Right cardiac atrium (tissue), 5 donors: Measurements from ENCODE around the gene SDK1. TPM values are rescaled to one million over a fixed set of nuclear protein-coding genes. Genes with fewer than 3 reads are reported as not detected.

Source experiments
- ATAC-seq, 2 donors: fragments of 200-7000 bp; cut with Tn5 transposase; one replicate each; pipeline versions ENCODE4 v1.8.0 to v1.9.1; 2020; ENCODE audit warnings: moderate library complexity in 2 of 2, mild to moderate bottlenecking in 1 of 2
- DNase-seq, 3 donors: peaks; one replicate each; pipeline ENCODE4 v3.0.0-alpha.2; 2020
- H3K27ac ChIP-seq: one replicate; pipeline ENCODE4 v1.5.1; 2013; ENCODE audit warnings: mild to moderate bottlenecking, low read length, control low read depth, moderate library complexity
- H3K27me3 ChIP-seq: one replicate; pipeline ENCODE4 v1.6.1; 2013; ENCODE audit not compliant: control insufficient read depth, insufficient read depth
- H3K4me1 ChIP-seq: one replicate; pipeline ENCODE4 v1.6.1; 2013; ENCODE audit warnings: low read length; ENCODE audit not compliant: control insufficient read depth, insufficient read depth
- H3K4me3 ChIP-seq: one replicate; pipeline ENCODE4 v1.5.1; 2013; ENCODE audit warnings: low read length, control low read depth
- H3K9me3 ChIP-seq: one replicate; pipeline ENCODE4 v1.6.1; 2013; ENCODE audit warnings: low read length; ENCODE audit not compliant: control insufficient read depth
- WGBS: extraction: QIAGEN DNeasy Blood & Tissue Kit; methylation state at CpG from one replicate; pipeline ENCODE4 v1.1.7; 2013; 5-methylcytosine and 5-hydroxymethylcytosine counted together
- intact Hi-C, 4 donors: fragments of 100-400 bp; cut with DNase I; formaldehyde crosslinking; loops; one replicate each; pipeline versions ENCODE4 v1.11.0 to v1.14.0; 2022 to 2023
- polyA plus RNA-seq: library from polyadenylated mRNA; stranded (reverse); fragments of 200-250 nt; gene quantifications from one replicate; pipeline ENCODE4 v1.2.3, GENCODE V29; 2013
- total RNA-seq, 4 donors: library from RNA; stranded (reverse); fragmentation: NEBNext Ultra II Directional; extraction: Animal tissue kit (Norgen Biotek cat#: 25700); gene quantifications; one replicate each; pipeline ENCODE4 v1.2.1, GENCODE V29; 2021
- donor health status: healthy with polysubstance abuse.
- donor health status: DM: no; HTN: yes; CAD: no.
- donor health status: DM: no; HTN: no; CAD: no.
- donor health status: DM: no; HTN: yes; CAD: no; lungs with severe emphysema.
- donor health status: DM: yes; HTN: yes; CAD: no.

Gene SDK1
- total and polyA plus RNA-seq, 5 donors: 0.97 to 3.2 (median 2.4) TPM

DNA sequence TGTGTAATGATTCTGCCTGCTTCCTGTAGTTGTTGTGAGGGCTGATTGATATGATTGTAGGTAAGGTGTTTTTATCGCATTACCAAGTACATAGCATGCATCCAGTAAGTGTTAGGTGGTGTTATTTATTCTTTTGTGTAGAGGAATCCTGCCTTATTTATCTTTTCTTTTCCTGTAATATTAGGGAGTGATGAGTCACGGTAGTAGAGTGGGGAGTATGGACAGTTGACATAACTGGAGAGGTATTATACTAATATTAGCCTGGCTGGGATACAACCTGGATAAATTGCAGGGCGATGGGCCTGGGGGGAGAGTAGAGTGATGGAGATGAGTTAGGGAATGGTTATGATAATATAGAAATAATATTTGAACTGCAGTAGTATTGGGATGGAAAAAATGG, 9.8 kb downstream of the SDK1 start:
- ATAC-seq: no peak
- Histone ChIP-seq H3K4me3 (no peak overlapping the region), H3K27me3 (no peaks in the 10 kb centered on the region), H3K4me1 (no peaks in the 10 kb centered on the region), H3K9me3 (no peaks in the 10 kb centered on the region), H3K27ac (no peak overlapping the region)
- 77% methylated on average over 3 of the region's 3 CpGs for WGBS
- no peak for DNase-seq
- intact Hi-C loops: no loop called here

DNA sequence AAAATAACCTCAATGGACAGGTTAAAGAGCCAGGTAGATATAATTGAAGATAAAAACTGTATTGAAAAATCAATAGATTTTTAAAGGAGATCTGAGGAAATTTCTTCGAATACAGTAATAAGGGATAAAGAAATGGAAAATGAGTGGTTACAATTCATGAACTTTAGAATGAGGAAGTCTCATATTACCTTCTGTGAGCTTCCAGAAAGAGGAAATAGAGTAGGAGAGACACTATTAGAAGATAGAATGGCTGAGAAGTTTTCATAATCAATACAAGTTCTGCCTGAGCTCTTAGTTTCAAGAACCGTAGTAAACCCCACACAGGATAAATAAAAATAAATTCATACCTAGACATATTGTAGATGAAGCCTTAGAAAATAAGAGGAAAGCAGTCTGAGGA, 11.5 kb downstream of the SDK1 start:
- no peak for DNase-seq
- intact Hi-C loops: no loop called here

DNA sequence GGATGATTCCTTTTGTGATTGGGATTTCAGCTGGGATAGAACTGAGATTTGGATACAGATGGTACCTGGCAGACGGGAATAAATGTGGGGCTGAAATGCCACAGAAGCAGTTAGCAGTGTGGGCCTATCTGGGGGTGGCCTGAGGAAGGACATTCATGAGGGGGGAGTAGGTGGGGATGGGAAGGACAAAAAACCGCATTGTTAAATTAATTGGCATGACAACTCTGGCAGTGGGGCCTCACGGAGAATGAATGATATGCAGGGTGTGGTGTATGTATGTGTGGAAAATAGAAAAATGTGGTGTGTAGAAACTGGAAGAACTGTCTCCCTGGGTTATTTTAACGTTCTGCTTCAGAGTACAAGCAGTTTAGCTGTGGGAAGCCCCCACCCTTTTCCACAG, 17.8 kb downstream of the SDK1 start:
- Histone ChIP-seq H3K27me3 (no peaks in the 10 kb centered on the region), H3K4me1 (no peaks in the 10 kb centered on the region), H3K27ac (no peak overlapping the region), H3K4me3 (no peak overlapping the region), H3K9me3 (no peaks in the 10 kb centered on the region)
- WGBS: 64% methylated on average over 4 of the region's 4 CpGs
- no peak for ATAC-seq
- intact Hi-C loops: no loop called here
- no peak for DNase-seq

More for the DNA sequence above, 11.5 kb downstream of the SDK1 start:
- H3K27me3 ChIP-seq: no peaks in the 10 kb centered on the region
- H3K4me1 ChIP-seq: no peaks in the 10 kb centered on the region
- ATAC-seq: no peak
- H3K4me3 ChIP-seq: no peak overlapping the region
- no peak overlapping the region for H3K27ac ChIP-seq
- H3K9me3 ChIP-seq: no peaks in the 10 kb centered on the region
- WGBS: 85% methylated on average over 2 of the region's 2 CpGs

DNA sequence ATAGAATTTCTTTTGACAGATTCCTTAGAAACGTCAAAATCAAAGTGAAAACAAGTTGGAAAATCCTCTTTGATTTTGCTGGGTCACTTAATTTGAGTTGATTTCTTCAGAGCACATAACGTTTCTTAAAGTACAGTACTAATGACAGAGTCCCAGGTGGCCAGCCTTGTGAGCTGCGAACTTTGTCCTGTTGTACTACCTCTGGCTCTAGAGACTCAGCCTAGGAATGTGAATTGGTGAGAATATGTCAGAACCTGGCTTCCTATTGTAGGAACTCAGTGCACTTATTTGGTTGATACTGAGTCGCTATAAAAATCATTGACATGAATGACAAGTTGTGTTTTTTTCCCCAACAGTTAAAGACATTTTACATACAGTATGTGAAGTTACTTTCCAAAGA, 20.2 kb downstream of the SDK1 start:
- no peaks in the 10 kb centered on the region for H3K9me3 ChIP-seq
- no peaks in the 10 kb centered on the region for H3K4me1 ChIP-seq
- WGBS: 75% methylated on average over 4 of the region's 4 CpGs
- DNase-seq: no peak
- intact Hi-C loops: no loop called here
- H3K4me3 ChIP-seq: no peak overlapping the region
- ATAC-seq: no peak
- no peaks in the 10 kb centered on the region for H3K27me3 ChIP-seq
- H3K27ac ChIP-seq: no peak overlapping the region

DNA sequence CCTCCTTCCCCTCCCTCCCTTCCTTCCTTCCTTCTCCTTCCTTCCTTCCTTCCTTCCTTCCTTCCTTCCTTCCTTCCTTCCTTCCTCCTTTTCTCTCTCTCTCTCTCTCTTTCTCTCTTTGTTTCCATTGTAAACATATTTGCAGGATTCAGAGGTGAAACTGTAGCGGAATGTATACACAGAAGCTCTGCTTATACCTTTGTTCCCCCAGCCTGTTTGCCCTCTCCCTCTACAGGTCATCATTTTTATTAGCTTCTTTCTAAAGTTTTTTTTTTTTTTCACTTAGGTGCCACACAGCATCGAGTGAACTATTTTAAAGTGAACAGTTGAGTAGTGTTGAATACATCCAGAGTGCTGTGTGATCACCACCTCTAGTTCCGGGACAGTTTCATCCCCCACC, 20.7 kb downstream of the SDK1 start:
- H3K9me3 ChIP-seq: no peaks in the 10 kb centered on the region
- H3K27me3 ChIP-seq: no peaks in the 10 kb centered on the region
- no peak overlapping the region for H3K27ac ChIP-seq
- H3K4me1 ChIP-seq: no peaks in the 10 kb centered on the region
- H3K4me3 ChIP-seq: no peak overlapping the region
- 90% methylated on average over 3 of the region's 3 CpGs for whole genome bisulfite sequencing
- intact Hi-C loops: no loop called here
- DNase-seq (no peak), ATAC-seq (no peak)

DNA sequence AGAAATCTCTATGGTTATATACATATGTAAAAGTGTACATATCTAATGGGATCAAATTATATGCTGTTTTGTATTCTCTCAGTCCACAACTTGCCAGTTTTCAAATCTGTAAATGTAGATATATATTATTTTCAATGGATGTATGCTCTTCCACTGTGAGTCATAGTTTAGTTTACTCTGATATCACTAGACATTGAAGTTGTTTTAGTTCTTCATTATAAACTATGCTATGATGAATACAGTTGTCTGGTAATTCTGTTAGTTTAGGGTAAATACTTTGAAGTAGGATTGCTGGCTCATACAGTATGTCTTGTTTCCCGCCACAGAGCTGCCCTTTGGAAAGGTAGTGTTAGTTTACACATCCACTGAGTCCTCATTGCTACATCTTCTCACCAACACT, 25.2 kb downstream of the SDK1 start:
- H3K4me1 ChIP-seq: no peaks in the 10 kb centered on the region
- intact Hi-C loops: no loop called here
- ATAC-seq (no peak), DNase-seq (no peak)
- WGBS: 87% methylated on average over 1 of the region's 1 CpG
- H3K4me3 ChIP-seq: no peak overlapping the region
- H3K27ac ChIP-seq: no peak overlapping the region
- no peaks in the 10 kb centered on the region for H3K27me3 ChIP-seq
- no peaks in the 10 kb centered on the region for H3K9me3 ChIP-seq

DNA sequence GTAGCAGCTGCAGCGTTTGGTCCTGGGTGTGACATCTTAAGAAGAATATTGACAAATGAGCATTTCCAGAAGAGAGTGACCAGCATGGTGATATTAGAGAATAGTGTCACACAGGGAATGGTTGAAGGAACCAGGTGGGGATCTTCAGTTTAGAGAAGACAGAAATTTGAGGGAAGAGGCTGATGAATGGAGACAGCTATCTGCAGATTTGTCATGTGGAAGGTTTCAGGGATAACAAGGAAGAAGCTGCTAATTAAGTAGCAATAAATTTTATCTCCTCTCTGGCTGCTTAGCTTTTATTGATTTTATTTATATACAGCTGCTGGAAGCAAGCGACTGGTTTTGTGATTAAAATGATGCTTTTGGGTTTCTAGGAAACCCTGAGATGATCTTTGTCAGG, 26.0 kb downstream of the SDK1 start:
- no peak for ATAC-seq
- DNase-seq: no peak
- Histone ChIP-seq H3K9me3 (no peaks in the 10 kb centered on the region), H3K4me3 (no peak overlapping the region), H3K27ac (no peak overlapping the region), H3K27me3 (no peaks in the 10 kb centered on the region), H3K4me1 (no peaks in the 10 kb centered on the region)
- 84% methylated on average over 2 of the region's 2 CpGs for WGBS
- intact Hi-C loops: no loop called here

DNA sequence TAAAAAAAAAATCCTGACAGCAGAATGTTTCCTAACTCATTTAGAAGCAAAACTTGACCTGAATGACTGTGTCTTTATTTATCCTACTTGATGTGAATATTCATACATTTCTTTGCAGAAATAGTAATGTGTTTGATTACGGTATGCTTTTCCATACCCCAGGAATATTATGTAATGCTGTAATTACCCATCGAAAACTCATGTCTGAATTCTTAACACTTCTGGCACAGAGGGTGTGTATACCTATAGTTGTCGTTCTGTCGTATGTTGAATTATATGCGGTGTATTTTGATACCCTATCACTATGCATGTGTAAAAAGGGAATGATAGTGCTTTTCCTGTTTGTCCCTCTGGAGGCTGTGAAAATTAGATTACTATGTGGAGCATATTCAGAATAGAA, 26.6 kb downstream of the SDK1 start:
- 40% methylated on average over 5 of the region's 5 CpGs for WGBS
- Histone ChIP-seq H3K27me3 (no peaks in the 10 kb centered on the region), H3K4me3 (no peak overlapping the region), H3K9me3 (no peaks in the 10 kb centered on the region), H3K27ac (no peak overlapping the region), H3K4me1 (no peaks in the 10 kb centered on the region)
- ATAC-seq (no peak), DNase-seq (no peak)
- intact Hi-C loops: no loop called here

DNA sequence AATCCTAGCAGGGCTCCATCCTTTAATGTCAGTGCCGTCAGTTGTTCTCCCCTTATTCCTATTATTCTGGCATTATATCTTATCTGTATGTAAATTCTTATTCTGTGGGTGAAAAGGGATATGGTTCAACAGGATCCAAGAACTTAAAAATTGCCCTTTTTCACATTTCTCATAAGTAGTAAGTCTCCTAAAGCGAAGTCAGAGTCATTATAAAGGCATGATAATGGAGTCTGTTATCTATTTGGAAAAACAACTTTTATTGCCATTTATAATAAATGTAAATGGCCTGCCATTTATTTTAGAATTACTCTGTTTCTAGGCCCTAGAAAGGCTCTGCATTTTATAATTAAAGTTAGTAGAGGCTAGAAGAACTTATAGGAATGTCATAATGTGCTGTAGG, 31.3 kb downstream of the SDK1 start:
- Histone ChIP-seq H3K27me3 (no peaks in the 10 kb centered on the region), H3K27ac (no peak overlapping the region), H3K4me1 (no peaks in the 10 kb centered on the region), H3K9me3 (no peaks in the 10 kb centered on the region), H3K4me3 (no peak overlapping the region)
- WGBS: 69% methylated on average over 2 of the region's 2 CpGs
- intact Hi-C loops: no loop called here
- no peak for DNase-seq
- no peak for ATAC-seq

DNA sequence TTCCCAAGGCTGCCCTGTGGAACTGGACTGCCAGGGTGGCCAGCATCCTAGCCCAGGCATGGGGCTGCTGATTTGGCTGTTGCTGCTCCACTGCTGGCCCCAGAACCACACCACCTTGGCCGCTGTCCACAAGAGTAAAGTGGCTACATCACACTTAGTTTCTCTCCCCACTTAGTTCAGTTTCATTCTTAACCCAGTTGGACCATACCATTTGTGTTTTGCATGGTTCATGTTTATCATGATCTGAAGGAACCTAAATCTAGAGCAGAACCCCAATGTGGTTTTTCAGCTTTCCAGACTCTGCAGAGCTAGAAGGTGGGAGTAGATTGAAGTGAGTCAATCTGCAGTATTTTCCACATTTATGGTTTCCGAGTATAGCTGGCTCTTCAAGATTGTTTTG, 32.8 kb downstream of the SDK1 start:
- Histone ChIP-seq H3K4me1 (no peaks in the 10 kb centered on the region), H3K27ac (no peak overlapping the region), H3K27me3 (no peaks in the 10 kb centered on the region), H3K4me3 (no peak overlapping the region), H3K9me3 (no peaks in the 10 kb centered on the region)
- DNase-seq (no peak), ATAC-seq (no peak)
- WGBS: 87% methylated on average over 2 of the region's 2 CpGs
- intact Hi-C loops: no loop called here

DNA sequence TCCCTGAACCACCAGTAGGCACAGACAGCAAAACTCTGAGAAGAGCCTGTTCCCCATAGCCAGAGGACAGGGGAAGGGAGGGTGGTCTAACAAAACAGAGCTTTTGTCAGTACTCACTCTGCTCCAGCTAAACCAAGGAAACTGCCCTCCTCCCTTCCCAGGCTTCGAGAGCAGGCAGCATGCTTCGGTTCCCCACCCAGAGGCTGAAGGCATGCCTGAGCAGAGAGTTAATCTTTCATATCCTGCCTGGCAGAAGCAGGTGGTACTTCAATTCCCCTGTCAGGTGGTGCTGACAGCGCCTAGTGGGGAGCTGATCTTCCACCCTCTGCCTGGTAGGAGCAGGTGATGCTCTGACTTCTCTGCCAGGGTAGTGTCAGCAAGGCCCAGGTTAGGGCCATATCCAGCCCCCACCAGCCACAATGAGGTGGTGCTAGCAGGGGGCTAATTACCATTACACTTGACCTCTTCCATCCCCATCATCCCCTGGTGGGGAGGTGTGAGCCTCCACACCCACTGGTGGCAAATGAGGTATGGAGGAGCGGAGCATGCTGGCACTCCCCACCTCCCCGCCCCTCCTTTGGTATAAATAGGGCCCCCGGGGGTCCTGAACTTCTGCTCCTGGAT, 35.1 kb downstream of the SDK1 start:
- 90% methylated on average over 6 of the region's 6 CpGs for WGBS
- no peak for ATAC-seq
- no peaks in the 10 kb centered on the region for H3K27me3 ChIP-seq
- no peaks in the 10 kb centered on the region for H3K9me3 ChIP-seq
- no peak overlapping the region for H3K27ac ChIP-seq
- intact Hi-C loops: no loop called here
- H3K4me1 ChIP-seq: no peaks in the 10 kb centered on the region
- H3K4me3 ChIP-seq: no peak overlapping the region
- DNase-seq: no peak

DNA sequence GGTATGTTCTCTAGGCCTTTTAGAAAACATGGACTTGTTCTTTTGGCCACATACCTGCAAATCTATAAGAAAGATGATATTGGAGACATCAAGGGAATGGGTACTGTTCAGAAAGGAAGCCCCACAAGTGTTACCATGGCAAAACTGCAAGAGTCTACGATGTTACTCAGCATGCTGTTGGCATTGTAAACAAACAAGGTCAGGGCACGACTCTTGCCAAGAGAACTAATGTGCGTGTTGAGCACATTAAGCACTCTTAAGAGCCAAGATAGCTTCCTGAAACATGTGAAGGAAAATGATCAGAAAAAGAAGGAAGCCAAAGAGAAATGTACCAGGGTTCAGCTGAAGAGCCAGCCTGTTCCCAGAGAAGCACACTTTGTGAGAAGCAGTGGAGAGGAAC, 37.1 kb downstream of the SDK1 start:
- H3K4me3 ChIP-seq: no peak overlapping the region
- no peaks in the 10 kb centered on the region for H3K27me3 ChIP-seq
- H3K27ac ChIP-seq: no peak overlapping the region
- WGBS: 53% methylated on average over 3 of the region's 3 CpGs
- DNase-seq (no peak), ATAC-seq (no peak)
- no peaks in the 10 kb centered on the region for H3K4me1 ChIP-seq
- intact Hi-C loops: no loop called here
- H3K9me3 ChIP-seq: no peaks in the 10 kb centered on the region
